CD4-positive, alpha-beta T cell treated with Interleukin-1 beta for 1 hour (primary cell): ENCODE results near the gene TMEM135.
"Not testable (repeated sequence)": the region's sequence is repeated elsewhere in the genome, so short reads cannot be mapped to it uniquely, and the experiment has no call there.

ENCODE experiments used
- DNase-seq, 2 donors: peaks; one replicate each; pipeline ENCODE4 v3.0.0-alpha.2; 2020 to 2022

Gene TMEM135

GRCh38 chr11:87143641-87144040, 105.9 kb downstream of the TMEM135 start:
- DNase-seq, result no peak

- DNase-seq, result no peak
These were observed 106.5 kb downstream of the TMEM135 start for GRCh38 chr11:87144252-87144651.

GRCh38 chr11:87148749-87149148, 111.0 kb downstream of the TMEM135 start:
- DNase-seq, result no peak

DNA sequence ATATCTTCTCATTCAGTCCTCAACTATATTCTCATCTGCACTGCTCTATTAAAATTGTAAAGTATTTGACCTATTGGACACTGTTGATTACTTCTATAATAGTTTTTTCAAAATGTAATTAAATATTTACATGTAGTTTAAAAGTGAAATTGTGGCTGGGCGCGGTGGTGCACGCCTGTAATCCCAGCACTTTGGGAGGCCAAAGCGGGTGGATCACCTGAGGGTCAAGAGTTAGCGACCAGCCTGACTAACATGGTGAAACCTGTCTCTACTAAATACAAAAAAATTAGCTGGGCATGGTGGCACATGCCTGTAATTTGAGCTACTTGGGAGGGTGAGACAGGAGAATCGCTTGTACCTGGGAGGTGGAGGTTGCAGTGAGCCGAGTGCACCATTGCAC, 112.0 kb downstream of the TMEM135 start:
- not testable (repeated sequence) for DNase-seq

DNA sequence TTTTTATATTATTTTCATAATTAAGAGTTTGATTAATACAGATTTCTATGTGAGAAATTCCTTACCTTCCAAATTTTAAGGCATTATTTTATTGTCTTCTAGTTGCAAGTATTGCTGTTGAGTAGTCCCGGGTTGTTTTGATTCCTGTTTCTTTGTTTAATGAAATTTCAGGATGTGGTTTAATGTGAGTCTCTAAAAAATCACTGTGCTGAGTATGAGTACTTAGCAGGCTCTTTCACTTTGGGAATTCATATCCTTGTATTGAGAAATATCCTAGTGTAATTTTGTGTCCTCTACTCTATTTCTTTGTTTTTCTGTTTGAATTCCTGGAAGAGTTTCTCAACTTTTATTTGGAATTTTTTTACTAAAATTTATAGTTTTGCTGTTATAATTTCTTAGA, 113.2 kb downstream of the TMEM135 start:
- DNase-seq, result no peak

DNA sequence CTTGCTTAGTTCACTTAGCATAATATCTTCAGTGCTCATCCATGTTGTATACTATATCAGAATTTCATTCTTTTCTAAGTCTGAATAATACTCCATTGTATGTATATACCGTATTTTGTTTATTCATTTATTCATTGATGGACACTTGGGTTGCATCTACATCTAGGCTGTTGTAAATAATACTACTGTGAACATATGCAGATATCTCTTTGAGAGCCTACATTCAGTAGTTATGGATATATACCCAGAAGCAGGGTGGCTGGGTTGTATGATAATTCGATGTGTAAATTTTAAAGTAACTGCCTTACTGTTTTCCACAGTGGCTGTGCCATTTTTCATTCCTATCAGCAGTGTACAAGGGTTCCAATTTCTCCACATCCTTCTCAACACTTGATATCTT, 116.5 kb downstream of the TMEM135 start:
- DNase-seq, result no peak

- no peak for DNase-seq
These were observed 119.2 kb downstream of the TMEM135 start for GRCh38 chr11:87156970-87157369.

- DNase-seq, result not testable (repeated sequence)
These were observed 131.3 kb downstream of the TMEM135 start for GRCh38 chr11:87169076-87169475.

GRCh38 chr11:87173185-87174039, 135.7 kb downstream of the TMEM135 start:
- peak in 1 of 2 donors; percentile 6 for DNase-seq

DNA sequence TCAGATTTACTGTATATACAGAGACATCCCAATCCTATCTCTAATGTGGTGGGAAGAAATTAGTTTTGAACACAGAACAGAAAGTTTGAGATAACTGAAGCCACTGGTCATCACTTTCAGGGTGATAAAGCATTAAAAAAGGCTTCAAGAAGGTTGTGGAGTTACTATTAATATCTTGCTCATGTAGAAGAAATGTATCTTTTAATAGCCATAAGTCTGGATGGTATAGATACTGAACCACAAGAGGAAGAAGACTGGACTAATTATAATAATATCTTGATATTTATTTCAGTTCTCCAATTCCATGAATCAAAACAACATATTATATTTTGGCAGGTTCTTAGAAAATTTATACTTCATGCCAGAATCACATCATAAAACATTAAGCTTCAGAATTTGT, 137.1 kb downstream of the TMEM135 start:
- no peak for DNase-seq

GRCh38 chr11:87176044-87176443, 138.3 kb downstream of the TMEM135 start:
- DNase-seq, result no peak

DNA sequence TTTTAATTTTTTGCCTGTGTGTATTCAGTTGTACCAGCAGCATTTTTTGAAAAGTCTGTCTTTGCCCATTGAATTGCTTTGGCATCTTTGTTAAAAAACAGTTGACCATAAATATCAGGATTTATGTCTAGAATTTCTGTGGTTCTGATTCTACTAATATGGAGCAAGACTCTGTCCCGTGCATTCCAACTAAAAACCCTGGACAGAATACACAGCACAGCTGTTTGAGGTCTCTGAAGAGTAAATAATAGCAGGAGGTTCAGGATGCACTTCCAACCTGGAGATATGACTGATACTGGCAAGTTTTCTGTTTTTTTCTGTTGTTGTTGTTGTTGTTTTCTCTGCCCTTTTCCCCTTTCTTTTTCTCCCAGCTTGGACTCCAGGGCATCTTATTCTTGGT, 141.9 kb downstream of the TMEM135 start:
- no peak for DNase-seq

GRCh38 chr11:87180742-87181141, 143.0 kb downstream of the TMEM135 start:
- no peak for DNase-seq

DNA sequence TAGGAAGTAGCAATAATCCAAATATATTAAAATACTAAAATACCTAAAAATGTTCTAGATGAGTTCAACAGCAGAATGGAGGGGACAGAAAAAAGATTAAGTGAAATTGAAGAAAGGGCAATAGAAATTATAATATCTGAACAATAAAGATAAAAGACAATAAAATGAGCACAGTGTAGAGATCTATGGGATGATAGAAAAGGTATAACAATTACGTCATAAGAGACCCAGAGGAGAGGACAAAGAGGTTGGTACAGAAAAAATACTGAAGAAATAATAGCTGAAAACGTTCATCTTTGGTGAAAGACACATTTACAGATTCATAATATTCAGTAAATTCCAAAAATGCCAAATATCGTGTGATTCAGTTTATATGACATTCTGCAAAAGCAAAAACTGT, 143.4 kb downstream of the TMEM135 start:
- DNase-seq, result no peak

- DNase-seq, result no peak
These were observed 147.5 kb downstream of the TMEM135 start for GRCh38 chr11:87185228-87185627.

DNA sequence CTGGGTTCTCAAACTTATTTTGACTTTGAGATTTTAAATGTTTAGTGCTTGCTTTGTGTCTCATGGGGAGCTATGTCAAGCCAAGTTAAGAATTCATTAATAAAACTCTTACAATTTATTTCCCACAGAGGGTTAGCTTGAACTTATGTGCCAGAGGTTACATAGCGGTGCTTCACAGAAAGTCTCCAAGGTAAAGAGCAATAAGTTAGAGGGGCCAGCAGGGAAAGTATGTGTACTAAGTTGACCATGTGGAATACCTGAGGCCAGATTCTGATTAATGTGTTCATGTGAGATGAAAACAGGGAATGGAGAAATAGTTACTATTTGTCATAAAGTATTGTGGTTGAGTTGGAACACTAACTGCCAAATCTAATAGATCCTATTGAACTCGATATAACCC, 149.3 kb downstream of the TMEM135 start:
- DNase-seq, result no peak

- DNase-seq, result no peak
These were observed 150.2 kb downstream of the TMEM135 start for GRCh38 chr11:87187930-87188329.

GRCh38 chr11:87188396-87188795, 150.7 kb downstream of the TMEM135 start:
- not testable (repeated sequence) for DNase-seq

- DNase-seq, result not testable (repeated sequence)
These were observed 151.2 kb downstream of the TMEM135 start for GRCh38 chr11:87188921-87189320.

DNA sequence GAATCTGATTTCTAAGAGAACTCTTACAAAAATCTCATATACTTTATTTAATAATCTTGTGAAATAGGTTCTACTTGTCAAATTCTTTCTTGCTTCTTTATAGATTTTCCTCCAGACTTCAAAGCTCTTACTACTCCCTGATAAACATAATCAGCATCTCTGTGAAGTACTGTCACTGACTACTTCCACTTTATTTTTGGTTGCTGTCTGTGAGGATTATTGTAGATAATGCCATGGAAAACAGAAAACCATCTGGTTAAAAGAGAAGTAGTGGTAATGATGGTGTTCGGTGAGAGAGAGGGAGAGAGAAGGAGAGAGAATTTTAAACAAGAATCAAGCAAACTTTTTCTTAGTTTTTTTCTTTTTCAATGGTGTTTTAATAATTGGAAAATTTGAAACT, 152.3 kb downstream of the TMEM135 start:
- no peak for DNase-seq

DNA sequence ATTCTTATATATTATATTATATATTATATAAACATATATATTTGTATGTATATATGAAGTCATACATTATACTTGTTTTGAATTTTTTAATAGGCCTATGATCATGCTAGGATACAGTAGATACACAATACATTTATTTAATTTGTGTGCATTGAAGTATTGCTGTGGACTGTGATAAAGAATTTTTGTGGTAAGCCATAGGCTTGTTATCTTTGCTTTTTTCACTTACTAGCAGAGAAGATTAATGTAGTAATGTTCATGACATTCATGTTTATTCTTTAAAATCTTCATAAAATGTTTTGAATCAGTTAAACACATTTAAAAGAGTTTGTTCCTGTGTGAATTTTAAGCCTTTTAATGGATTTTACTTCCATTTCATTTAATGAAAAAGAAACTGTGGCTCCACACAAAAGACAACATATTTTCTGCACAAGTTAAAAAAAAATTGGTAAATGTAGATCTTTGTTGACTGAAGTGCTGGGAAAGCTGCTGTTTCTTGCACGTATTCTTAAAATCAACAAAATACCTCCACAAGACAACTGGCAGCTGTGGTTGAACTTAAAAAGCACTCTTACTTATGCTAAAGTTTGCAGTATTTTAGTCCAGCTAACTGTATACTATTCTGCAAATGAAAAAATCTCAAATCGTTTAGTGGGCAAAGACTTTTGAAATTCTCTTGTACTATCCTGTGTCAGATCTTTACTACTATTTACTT, 156.2 kb downstream of the TMEM135 start:
- no peak for DNase-seq

- DNase-seq, result no peak
These were observed 157.5 kb downstream of the TMEM135 start for GRCh38 chr11:87194985-87195820.

- no peak for DNase-seq
These were observed 160.6 kb downstream of the TMEM135 start for GRCh38 chr11:87198266-87198881.
